H1 (cell line): ENCODE results near the gene WDFY1. TPM values are rescaled to one million over a fixed set of nuclear protein-coding genes. Genes with fewer than 3 reads are reported as not detected.

Experiments used
- CTCF ChIA-PET: fragments of 300-600 bp; sonication (Branson Sonifier 250); formaldehyde crosslinking; loops from one replicate; lab custom pipeline; 2021; ENCODE audit not compliant: partially characterized antibody; lab: Charles Lee
- POLR2A ChIA-PET: fragments of 300-600 bp; sonication (Branson Sonifier 250); formaldehyde crosslinking; loops from one replicate; lab custom pipeline; 2021; ENCODE audit warnings: inconsistent platforms; ENCODE audit not compliant: partially characterized antibody; lab: Charles Lee
- DNase-seq, 2 experiments: peaks; one replicate each; pipeline versions ENCODE4 v3.0.0 to v3.0.0-alpha.2; 2010 to 2022; ENCODE audit warnings: low spot score in 2 of 2, low read depth in 1 of 2, mixed read lengths in 1 of 2
- FAIRE-seq: peaks from 2 replicates; lab custom pipeline; 2011; peaks lifted over from hg19 to GRCh38; lab: Jason Lieb, UNC
- H2AFZ ChIP-seq: 2 replicates; pipeline ENCODE4 v1.8.1; 2012; ENCODE audit warnings: low read length, inconsistent platforms
- H2AK5ac ChIP-seq: 2 replicates; pipeline ENCODE4 v1.6.1; 2013; ENCODE audit warnings: low read depth, low read length
- H2BK120ac ChIP-seq: replicated peaks from 2 replicates; pipeline ENCODE3; 2013; ENCODE audit warnings: low read depth, low read length, inconsistent platforms
- H2BK12ac ChIP-seq: 2 replicates; pipeline ENCODE4 v1.6.1; 2013; ENCODE audit warnings: low read depth, low read length
- H2BK15ac ChIP-seq: 2 replicates; pipeline ENCODE4 v1.6.1; 2013; ENCODE audit warnings: low read length
- H2BK20ac ChIP-seq: 2 replicates; pipeline ENCODE4 v1.6.1; 2013; ENCODE audit warnings: low read length
- H2BK5ac ChIP-seq: 2 replicates; pipeline ENCODE4 v1.6.1; 2013; ENCODE audit warnings: low read depth, low read length
- H3K14ac ChIP-seq: 2 replicates; pipeline ENCODE4 v1.6.1; 2013; ENCODE audit warnings: inconsistent platforms; ENCODE audit not compliant: insufficient read length
- H3K18ac ChIP-seq: 2 replicates; pipeline ENCODE4 v1.6.1; 2013; ENCODE audit warnings: low read length; ENCODE audit errors: extremely low read depth
- H3K23ac ChIP-seq: 2 replicates; pipeline ENCODE4 v1.6.1; 2013; ENCODE audit warnings: inconsistent platforms; ENCODE audit not compliant: insufficient read length
- H3K23me2 ChIP-seq: 2 replicates; pipeline ENCODE4 v1.6.1; 2013; ENCODE audit warnings: low read depth, low read length
- H3K27ac ChIP-seq: 2 replicates; pipeline ENCODE4 v1.6.1; 2011; ENCODE audit warnings: low read depth, low read length, inconsistent platforms
- H3K27me3 ChIP-seq, 4 experiments: replicated peaks in 1 of 4; 1 replicate in 1 of 4; 2 replicates in 3 of 4; pipeline versions ENCODE4 v1.6.1 to v1.8.1; 2011 to 2013; ENCODE audit warnings: low read length in 3 of 4, mild to moderate bottlenecking in 3 of 4, inconsistent platforms in 2 of 4, mixed read lengths in 2 of 4, moderate library complexity in 1 of 4; ENCODE audit not compliant: control insufficient read depth in 3 of 4, insufficient read depth in 3 of 4; ENCODE audit errors: extremely low read depth in 1 of 4
- H3K36me3 ChIP-seq, 4 experiments: 2 replicates each; pipeline versions ENCODE4 v1.6.1 to v1.8.1; 2011 to 2013; ENCODE audit warnings: mild to moderate bottlenecking in 4 of 4, low read length in 3 of 4, moderate library complexity in 2 of 4, control low read depth in 1 of 4, inconsistent platforms in 1 of 4; ENCODE audit not compliant: insufficient read depth in 4 of 4, control insufficient read depth in 2 of 4
- H3K4ac ChIP-seq: replicated peaks from 2 replicates; pipeline ENCODE3; 2013; ENCODE audit warnings: low read length, low read depth, mixed read lengths, inconsistent platforms; ENCODE audit not compliant: insufficient read length
- H3K4me1 ChIP-seq, 4 experiments: replicated peaks in 1 of 4; 1 replicate in 1 of 4; 2 replicates in 3 of 4; pipeline versions ENCODE4 v1.6.1 to v1.8.1; 2011 to 2013; ENCODE audit warnings: low read length in 3 of 4, inconsistent platforms in 2 of 4, mixed read lengths in 1 of 4; ENCODE audit not compliant: insufficient read depth in 4 of 4, control insufficient read depth in 3 of 4
- H3K4me2 ChIP-seq, 2 experiments: 2 replicates each; pipeline versions ENCODE4 v1.6.1 to v1.8.1; 2011 to 2013; ENCODE audit warnings: low read depth in 2 of 2, low read length in 2 of 2, control low read depth in 1 of 2, inconsistent platforms in 1 of 2, mild to moderate bottlenecking in 1 of 2; ENCODE audit not compliant: insufficient read depth in 1 of 2
- H3K4me3 ChIP-seq, 4 experiments: fragments of 200-600, 300-600 bp in 1 of 4; sonication (generic), shearing (Covaris generic), sonication (Bioruptor Twin) in 1 of 4; 2 replicates each; pipeline versions ENCODE4 v1.5.1 to v1.8.1; 2011 to 2016; ENCODE audit warnings: low read length in 4 of 4, low read depth in 3 of 4, control low read depth in 2 of 4, inconsistent platforms in 2 of 4, mild to moderate bottlenecking in 2 of 4, mixed read lengths in 1 of 4, moderate library complexity in 1 of 4; ENCODE audit not compliant: insufficient read depth in 2 of 4; ENCODE audit errors: extremely low read depth in 1 of 4
- H3K56ac ChIP-seq: replicated peaks from 2 replicates; pipeline ENCODE3; 2013; ENCODE audit warnings: low read depth, mild to moderate bottlenecking, mixed read lengths, low read length, inconsistent platforms; ENCODE audit not compliant: insufficient read length
- H3K79me1 ChIP-seq: 2 replicates; pipeline ENCODE4 v1.6.1; 2013; ENCODE audit warnings: low read depth, low read length, control low read depth
- H3K79me2 ChIP-seq, 2 experiments: 2 replicates each; pipeline versions ENCODE4 v1.6.1 to v1.8.1; 2012 to 2013; ENCODE audit warnings: low read length in 2 of 2, mild to moderate bottlenecking in 2 of 2, inconsistent platforms in 1 of 2; ENCODE audit not compliant: insufficient read depth in 2 of 2, control insufficient read depth in 1 of 2
- H3K9ac ChIP-seq, 4 experiments: replicated peaks in 1 of 4; 1 replicate in 1 of 4; 2 replicates in 3 of 4; pipeline versions ENCODE4 v1.6.1 to v1.8.1; 2011 to 2013; ENCODE audit warnings: low read depth in 3 of 4, low read length in 3 of 4, control low read depth in 2 of 4, mild to moderate bottlenecking in 2 of 4, moderate library complexity in 2 of 4, inconsistent platforms in 1 of 4; ENCODE audit errors: extremely low read depth in 1 of 4
- H3K9me3 ChIP-seq, 2 experiments: 2 replicates each; pipeline versions ENCODE4 v1.6.1 to v1.8.1; 2012 to 2013; ENCODE audit warnings: mild to moderate bottlenecking in 2 of 2, moderate library complexity in 2 of 2, control low read depth in 1 of 2, inconsistent platforms in 1 of 2, low read depth in 1 of 2, low read length in 1 of 2, mixed read lengths in 1 of 2; ENCODE audit not compliant: insufficient read depth in 2 of 2
- H4K20me1 ChIP-seq, 2 experiments: replicated peaks in 1 of 2; 2 replicates each; pipeline versions ENCODE3 to v1.8.1; 2011 to 2013; ENCODE audit warnings: inconsistent platforms in 2 of 2, low read length in 2 of 2, mild to moderate bottlenecking in 1 of 2; ENCODE audit not compliant: insufficient read depth in 2 of 2, control insufficient read depth in 1 of 2
- H4K5ac ChIP-seq: 2 replicates; pipeline ENCODE4 v1.6.1; 2013; ENCODE audit warnings: low read length, low read depth, mixed read lengths, inconsistent platforms; ENCODE audit not compliant: insufficient read length
- H4K8ac ChIP-seq: 2 replicates; pipeline ENCODE4 v1.8.0; 2013; ENCODE audit warnings: mild to moderate bottlenecking, moderate library complexity, low read length, inconsistent platforms; ENCODE audit not compliant: insufficient read depth; ENCODE audit errors: extremely low read depth
- H4K91ac ChIP-seq: replicated peaks from 2 replicates; pipeline ENCODE3; 2013; ENCODE audit warnings: low read length, mixed read lengths, inconsistent platforms; ENCODE audit not compliant: insufficient read length
- WGBS, 2 experiments: shearing (Covaris generic) in 1 of 2; methylation state at CpG; one replicate each; pipeline versions ENCODE4 v1.1.6 to v1.1.7; 2013 to 2015; ENCODE audit warnings: low lambda C conversion rate in 2 of 2, mixed read lengths in 2 of 2, inconsistent platforms in 1 of 2, low coverage in 1 of 2, missing lambda C conversion rate in 1 of 2; ENCODE audit not compliant: insufficient replicate concordance in 2 of 2, insufficient coverage in 1 of 2, insufficient read length in 1 of 2; ENCODE audit errors: extremely low coverage in 1 of 2, missing lambda C conversion rate in 1 of 2; 5-methylcytosine and 5-hydroxymethylcytosine counted together
- polyA plus RNA-seq, 7 experiments: library from polyadenylated mRNA; depleted of rRNA in 3 of 7; stranded (reverse) in 5 of 7; unstranded in 2 of 7; fragments of >200 nt in 5 of 7; fragments of 200-250 nt in 2 of 7; gene quantifications; 1 replicate in 5 of 7; 2 replicates in 1 of 7; 4 replicates in 1 of 7; pipeline versions ENCODE4 v1.2.1 to v1.2.3, GENCODE V29; 2011 to 2013; ENCODE audit warnings: missing spikeins in 2 of 7, mixed read lengths in 2 of 7
- total RNA-seq: library from RNA; stranded (reverse); fragmentation: NEBNext Ultra II Directional; extraction: Animal tissue kit (Norgen Biotek cat#: 25700); gene quantifications from 2 replicates; pipeline ENCODE4 v1.2.1, GENCODE V29; 2021

Gene WDFY1
- total and polyA plus RNA-seq, 2 of the 8 experiments (the other 6 are each of a cell fraction or from before 2014, with no cell fraction given), result 68.4 to 94.7 TPM

DNA sequence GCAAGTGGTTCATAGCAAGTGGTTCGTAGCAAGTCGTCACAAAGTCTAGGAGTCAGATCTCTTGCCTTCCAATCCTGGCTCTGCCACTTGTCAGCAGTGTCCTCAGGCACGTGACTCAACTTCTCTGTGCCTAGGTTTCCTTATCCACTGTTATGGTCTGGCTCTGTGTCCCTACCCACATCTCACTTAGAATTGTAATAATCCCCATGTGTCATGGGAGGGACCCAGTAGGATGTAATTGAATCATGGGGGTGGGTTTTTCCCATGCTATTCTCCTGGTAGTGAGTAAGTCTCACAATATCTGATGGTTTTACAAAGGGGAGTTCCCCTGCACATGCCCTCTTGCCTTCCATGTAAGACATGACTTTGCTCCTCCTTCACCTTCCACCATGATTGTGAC, 55.9 kb downstream of the WDFY1 start:
- H2BK20ac ChIP-seq, result no peak overlapping the region
- no peak overlapping the region for H3K14ac ChIP-seq
- FAIRE-seq, result no peak
- H4K91ac ChIP-seq, result no peak overlapping the region
- H2BK5ac ChIP-seq, result no peak overlapping the region
- H3K4ac ChIP-seq, result no peak overlapping the region
- H4K5ac ChIP-seq, result no peak overlapping the region
- no peak overlapping the region for H3K23ac ChIP-seq
- WGBS, 2 experiments, result 95% methylated on average over 3 of the region's 3 CpGs; no CpG with 5 or more reads in 1 of the 2 experiments
- no peak overlapping the region for H3K9ac ChIP-seq
- no peaks in the 10 kb centered on the region for H3K4me1 ChIP-seq
- H2AK5ac ChIP-seq, result no peak overlapping the region
- H4K20me1 ChIP-seq, result no peaks in the 10 kb centered on the region
- no peaks in the 10 kb centered on the region for H3K9me3 ChIP-seq
- H3K23me2 ChIP-seq, result no peaks in the 10 kb centered on the region
- no peak for DNase-seq
- H3K36me3 ChIP-seq, result peaks cover 7 to 46% (median 25%) of the 10 kb centered on the region in 4 experiments; a peak in 7 of 8 replicates
- no peak overlapping the region for H2BK12ac ChIP-seq
- no peak overlapping the region for H4K8ac ChIP-seq
- no peak overlapping the region for H3K4me3 ChIP-seq
- H3K79me1 ChIP-seq, result no peaks in the 10 kb centered on the region
- H3K27me3 ChIP-seq, result no peaks in the 10 kb centered on the region
- POLR2A ChIA-PET, result no interaction called here
- no peak overlapping the region for H2AFZ ChIP-seq
- H2BK15ac ChIP-seq, result no peak overlapping the region
- H3K56ac ChIP-seq, result no peak overlapping the region
- no peak overlapping the region for H2BK120ac ChIP-seq
- no peak overlapping the region for H3K4me2 ChIP-seq
- H3K27ac ChIP-seq, result no peak overlapping the region
- no peak overlapping the region for H3K18ac ChIP-seq
- CTCF ChIA-PET, result no interaction called here
- no peaks in the 10 kb centered on the region for H3K79me2 ChIP-seq
